H1 (cell line): ENCODE measurements around the gene EXOC3L1. TPM values are rescaled to one million over a fixed set of nuclear protein-coding genes. Genes with fewer than 3 reads are reported as not detected.

ENCODE experiments used
- CTCF ChIA-PET: fragments of 300-600 bp; sonication (Branson Sonifier 250); formaldehyde crosslinking; loops from one replicate; lab custom pipeline; 2021; ENCODE audit not compliant: partially characterized antibody; lab: Charles Lee
- POLR2A ChIA-PET: fragments of 300-600 bp; sonication (Branson Sonifier 250); formaldehyde crosslinking; loops from one replicate; lab custom pipeline; 2021; ENCODE audit warnings: inconsistent platforms; ENCODE audit not compliant: partially characterized antibody; lab: Charles Lee
- DNase-seq, 2 experiments: peaks; one replicate each; pipeline versions ENCODE4 v3.0.0 to v3.0.0-alpha.2; 2010 to 2022; ENCODE audit warnings: low spot score in 2 of 2, low read depth in 1 of 2, mixed read lengths in 1 of 2
- FAIRE-seq: peaks from 2 replicates; lab custom pipeline; 2011; peaks lifted over from hg19 to GRCh38; lab: Jason Lieb, UNC
- H2AFZ ChIP-seq: 2 replicates; pipeline ENCODE4 v1.8.1; 2012; ENCODE audit warnings: low read length, inconsistent platforms
- H2AK5ac ChIP-seq: 2 replicates; pipeline ENCODE4 v1.6.1; 2013; ENCODE audit warnings: low read depth, low read length
- H2BK120ac ChIP-seq: replicated peaks from 2 replicates; pipeline ENCODE3; 2013; ENCODE audit warnings: low read depth, low read length, inconsistent platforms
- H2BK12ac ChIP-seq: 2 replicates; pipeline ENCODE4 v1.6.1; 2013; ENCODE audit warnings: low read depth, low read length
- H2BK15ac ChIP-seq: 2 replicates; pipeline ENCODE4 v1.6.1; 2013; ENCODE audit warnings: low read length
- H2BK20ac ChIP-seq: 2 replicates; pipeline ENCODE4 v1.6.1; 2013; ENCODE audit warnings: low read length
- H2BK5ac ChIP-seq: 2 replicates; pipeline ENCODE4 v1.6.1; 2013; ENCODE audit warnings: low read depth, low read length
- H3K14ac ChIP-seq: 2 replicates; pipeline ENCODE4 v1.6.1; 2013; ENCODE audit warnings: inconsistent platforms; ENCODE audit not compliant: insufficient read length
- H3K18ac ChIP-seq: 2 replicates; pipeline ENCODE4 v1.6.1; 2013; ENCODE audit warnings: low read length; ENCODE audit errors: extremely low read depth
- H3K23ac ChIP-seq: 2 replicates; pipeline ENCODE4 v1.6.1; 2013; ENCODE audit warnings: inconsistent platforms; ENCODE audit not compliant: insufficient read length
- H3K23me2 ChIP-seq: 2 replicates; pipeline ENCODE4 v1.6.1; 2013; ENCODE audit warnings: low read depth, low read length
- H3K27ac ChIP-seq: 2 replicates; pipeline ENCODE4 v1.6.1; 2011; ENCODE audit warnings: low read depth, low read length, inconsistent platforms
- H3K27me3 ChIP-seq, 4 experiments: replicated peaks in 1 of 4; 1 replicate in 1 of 4; 2 replicates in 3 of 4; pipeline versions ENCODE4 v1.6.1 to v1.8.1; 2011 to 2013; ENCODE audit warnings: low read length in 3 of 4, mild to moderate bottlenecking in 3 of 4, inconsistent platforms in 2 of 4, mixed read lengths in 2 of 4, moderate library complexity in 1 of 4; ENCODE audit not compliant: control insufficient read depth in 3 of 4, insufficient read depth in 3 of 4; ENCODE audit errors: extremely low read depth in 1 of 4
- H3K36me3 ChIP-seq, 4 experiments: 2 replicates each; pipeline versions ENCODE4 v1.6.1 to v1.8.1; 2011 to 2013; ENCODE audit warnings: mild to moderate bottlenecking in 4 of 4, low read length in 3 of 4, moderate library complexity in 2 of 4, control low read depth in 1 of 4, inconsistent platforms in 1 of 4; ENCODE audit not compliant: insufficient read depth in 4 of 4, control insufficient read depth in 2 of 4
- H3K4ac ChIP-seq: replicated peaks from 2 replicates; pipeline ENCODE3; 2013; ENCODE audit warnings: low read length, low read depth, mixed read lengths, inconsistent platforms; ENCODE audit not compliant: insufficient read length
- H3K4me1 ChIP-seq, 4 experiments: replicated peaks in 1 of 4; 1 replicate in 1 of 4; 2 replicates in 3 of 4; pipeline versions ENCODE4 v1.6.1 to v1.8.1; 2011 to 2013; ENCODE audit warnings: low read length in 3 of 4, inconsistent platforms in 2 of 4, mixed read lengths in 1 of 4; ENCODE audit not compliant: insufficient read depth in 4 of 4, control insufficient read depth in 3 of 4
- H3K4me2 ChIP-seq, 2 experiments: 2 replicates each; pipeline versions ENCODE4 v1.6.1 to v1.8.1; 2011 to 2013; ENCODE audit warnings: low read depth in 2 of 2, low read length in 2 of 2, control low read depth in 1 of 2, inconsistent platforms in 1 of 2, mild to moderate bottlenecking in 1 of 2; ENCODE audit not compliant: insufficient read depth in 1 of 2
- H3K4me3 ChIP-seq, 4 experiments: fragments of 200-600, 300-600 bp in 1 of 4; sonication (generic), shearing (Covaris generic), sonication (Bioruptor Twin) in 1 of 4; 2 replicates each; pipeline versions ENCODE4 v1.5.1 to v1.8.1; 2011 to 2016; ENCODE audit warnings: low read length in 4 of 4, low read depth in 3 of 4, control low read depth in 2 of 4, inconsistent platforms in 2 of 4, mild to moderate bottlenecking in 2 of 4, mixed read lengths in 1 of 4, moderate library complexity in 1 of 4; ENCODE audit not compliant: insufficient read depth in 2 of 4; ENCODE audit errors: extremely low read depth in 1 of 4
- H3K56ac ChIP-seq: replicated peaks from 2 replicates; pipeline ENCODE3; 2013; ENCODE audit warnings: low read depth, mild to moderate bottlenecking, mixed read lengths, low read length, inconsistent platforms; ENCODE audit not compliant: insufficient read length
- H3K79me1 ChIP-seq: 2 replicates; pipeline ENCODE4 v1.6.1; 2013; ENCODE audit warnings: low read depth, low read length, control low read depth
- H3K79me2 ChIP-seq, 2 experiments: 2 replicates each; pipeline versions ENCODE4 v1.6.1 to v1.8.1; 2012 to 2013; ENCODE audit warnings: low read length in 2 of 2, mild to moderate bottlenecking in 2 of 2, inconsistent platforms in 1 of 2; ENCODE audit not compliant: insufficient read depth in 2 of 2, control insufficient read depth in 1 of 2
- H3K9ac ChIP-seq, 4 experiments: replicated peaks in 1 of 4; 1 replicate in 1 of 4; 2 replicates in 3 of 4; pipeline versions ENCODE4 v1.6.1 to v1.8.1; 2011 to 2013; ENCODE audit warnings: low read depth in 3 of 4, low read length in 3 of 4, control low read depth in 2 of 4, mild to moderate bottlenecking in 2 of 4, moderate library complexity in 2 of 4, inconsistent platforms in 1 of 4; ENCODE audit errors: extremely low read depth in 1 of 4
- H3K9me3 ChIP-seq, 2 experiments: 2 replicates each; pipeline versions ENCODE4 v1.6.1 to v1.8.1; 2012 to 2013; ENCODE audit warnings: mild to moderate bottlenecking in 2 of 2, moderate library complexity in 2 of 2, control low read depth in 1 of 2, inconsistent platforms in 1 of 2, low read depth in 1 of 2, low read length in 1 of 2, mixed read lengths in 1 of 2; ENCODE audit not compliant: insufficient read depth in 2 of 2
- H4K20me1 ChIP-seq, 2 experiments: replicated peaks in 1 of 2; 2 replicates each; pipeline versions ENCODE3 to v1.8.1; 2011 to 2013; ENCODE audit warnings: inconsistent platforms in 2 of 2, low read length in 2 of 2, mild to moderate bottlenecking in 1 of 2; ENCODE audit not compliant: insufficient read depth in 2 of 2, control insufficient read depth in 1 of 2
- H4K5ac ChIP-seq: 2 replicates; pipeline ENCODE4 v1.6.1; 2013; ENCODE audit warnings: low read length, low read depth, mixed read lengths, inconsistent platforms; ENCODE audit not compliant: insufficient read length
- H4K8ac ChIP-seq: 2 replicates; pipeline ENCODE4 v1.8.0; 2013; ENCODE audit warnings: mild to moderate bottlenecking, moderate library complexity, low read length, inconsistent platforms; ENCODE audit not compliant: insufficient read depth; ENCODE audit errors: extremely low read depth
- H4K91ac ChIP-seq: replicated peaks from 2 replicates; pipeline ENCODE3; 2013; ENCODE audit warnings: low read length, mixed read lengths, inconsistent platforms; ENCODE audit not compliant: insufficient read length
- EZH2 ChIP-seq: fragments of 200-600 bp; sonication (generic); IDR thresholded peaks from 2 replicates; pipeline ENCODE4 v1.7.1; 2012; ENCODE audit warnings: low read depth, mild to moderate bottlenecking, moderate library complexity, low read length, inconsistent platforms; ENCODE audit not compliant: severe bottlenecking
- KDM4A ChIP-seq: IDR thresholded peaks from one replicate; pipeline ENCODE4 v1.7.1; 2012; ENCODE audit warnings: low read depth, mild to moderate bottlenecking, moderate library complexity, low read length, inconsistent platforms; ENCODE audit not compliant: severe bottlenecking
- RNF2 ChIP-seq: fragments of 200-900, 300-1000 bp; sonication (generic); IDR thresholded peaks from 2 replicates; pipeline ENCODE4 v1.7.1; 2016; ENCODE audit warnings: borderline replicate concordance, low read depth, mild to moderate bottlenecking, antibody characterized with exemption, low read length; ENCODE audit not compliant: poor library complexity, severe bottlenecking; ENCODE audit errors: missing control alignments
- SUZ12 ChIP-seq: fragments of 200-600 bp; sonication (generic); IDR thresholded peaks from 2 replicates; pipeline ENCODE4 v1.6.1; 2012; ENCODE audit warnings: mild to moderate bottlenecking, inconsistent platforms, low read length, moderate library complexity, mixed read lengths
- TAF7 ChIP-seq: optimal IDR thresholded peaks from 2 replicates; pipeline ENCODE3; 2011; ENCODE audit warnings: low read depth, mild to moderate bottlenecking, inconsistent platforms, low read length, moderate library complexity, borderline replicate concordance
- WGBS, 2 experiments: shearing (Covaris generic) in 1 of 2; methylation state at CpG; one replicate each; pipeline versions ENCODE4 v1.1.6 to v1.1.7; 2013 to 2015; ENCODE audit warnings: low lambda C conversion rate in 2 of 2, mixed read lengths in 2 of 2, inconsistent platforms in 1 of 2, low coverage in 1 of 2, missing lambda C conversion rate in 1 of 2; ENCODE audit not compliant: insufficient replicate concordance in 2 of 2, insufficient coverage in 1 of 2, insufficient read length in 1 of 2; ENCODE audit errors: extremely low coverage in 1 of 2, missing lambda C conversion rate in 1 of 2; 5-methylcytosine and 5-hydroxymethylcytosine counted together
- polyA plus RNA-seq, 7 experiments: library from polyadenylated mRNA; depleted of rRNA in 3 of 7; stranded (reverse) in 5 of 7; unstranded in 2 of 7; fragments of >200 nt in 5 of 7; fragments of 200-250 nt in 2 of 7; gene quantifications; 1 replicate in 5 of 7; 2 replicates in 1 of 7; 4 replicates in 1 of 7; pipeline versions ENCODE4 v1.2.1 to v1.2.3, GENCODE V29; 2011 to 2013; ENCODE audit warnings: missing spikeins in 2 of 7, mixed read lengths in 2 of 7
- total RNA-seq: library from RNA; stranded (reverse); fragmentation: NEBNext Ultra II Directional; extraction: Animal tissue kit (Norgen Biotek cat#: 25700); gene quantifications from 2 replicates; pipeline ENCODE4 v1.2.1, GENCODE V29; 2021

The EXOC3L1 gene
- total and polyA plus RNA-seq, 2 of the 8 experiments (the other 6 are each of a cell fraction or from before 2014, with no cell fraction given): 1.3 TPM

- no peak overlapping the region for H3K27ac ChIP-seq
- ChIA-PET CTCF (interaction anchor here (0.5 to 9.3 kb wide), 28 partner anchors 10 to 459 kb away, joined by 3 to 151 read pairs (median 4); partner anchors contain the start of genes ELMO3, FBXL8, FHOD1 and HSF4), POLR2A (interaction anchor here (0.7 to 4.0 kb wide), 10 partner anchors 10 to 62 kb away, joined by 3 to 19 read pairs (median 4); partner anchors contain the start of genes HSF4 and NOL3)
- no peak overlapping the region for H3K9ac ChIP-seq
- no peak for FAIRE-seq
- no peak overlapping the region for H2BK12ac ChIP-seq
- H4K8ac ChIP-seq: peak overlapping the region; percentile 90
- H3K56ac ChIP-seq: no peak overlapping the region
- H2BK20ac ChIP-seq: no peak overlapping the region
- H3K4ac ChIP-seq: no peak overlapping the region
- TF ChIP-seq KDM4A (peak; percentile 32), SUZ12 (peak; percentile 76), EZH2 (peak; percentile 69), TAF7 (no peak), RNF2 (peak; percentile 71)
- no peaks in the 10 kb centered on the region for H3K79me1 ChIP-seq
- H3K79me2 ChIP-seq: peaks cover 0 to 5% of the 10 kb centered on the region in 2 experiments; a peak in 1 of 4 replicates
- H3K23ac ChIP-seq: no peak overlapping the region
- H3K18ac ChIP-seq: no peak overlapping the region; the same call in 1 of the 2 replicates
- H4K5ac ChIP-seq: no peak overlapping the region
- H3K36me3 ChIP-seq: no peaks in the 10 kb centered on the region; a peak in 1 of 8 replicates
- peaks cover 13% of the 10 kb centered on the region; the same call in 1 of the 2 replicates for H3K23me2 ChIP-seq
- peak overlapping the region; percentile 67 to 92 for H3K4me2 ChIP-seq
- H2BK15ac ChIP-seq: no peak overlapping the region
- no peak overlapping the region for H2BK5ac ChIP-seq
- H3K9me3 ChIP-seq: no peaks in the 10 kb centered on the region
- peaks cover 0 to 17% (median 10%) of the 10 kb centered on the region in 4 experiments; a peak in 5 of 7 replicates for H3K4me1 ChIP-seq
- peaks cover 8 to 32% (median 19%) of the 10 kb centered on the region in 4 experiments for H3K27me3 ChIP-seq
- H4K20me1 ChIP-seq: peaks cover 2 to 22% of the 10 kb centered on the region in 2 experiments
- peak overlapping the region; percentile 17; the same call in 1 of the 2 replicates for H2AFZ ChIP-seq
- no peak overlapping the region for H2AK5ac ChIP-seq
- WGBS, 2 experiments: 13% methylated on average over 51 of the region's 59 CpGs; no CpG with 5 or more reads in 1 of the 2 experiments
- H4K91ac ChIP-seq: no peak overlapping the region
- peak in 1 of 2 experiments; percentile 70 for DNase-seq
- H3K4me3 ChIP-seq: peak overlapping the region; percentile 73 to 90 (median 85)
- no peak overlapping the region for H2BK120ac ChIP-seq
- H3K14ac ChIP-seq: no peak overlapping the region
Measured at GRCh38 chr16:67184453-67184994, 5.4 kb downstream of the EXOC3L1 start.
